NT2/D1 (cell line): ENCODE measurements around the gene ELMO3.

Source experiments
- SUZ12 ChIP-seq: IDR thresholded peaks from 2 replicates; pipeline ENCODE4 v1.6.1; 2011; ENCODE audit not compliant: insufficient read length, insufficient read depth; ENCODE audit errors: extremely low read depth
- YY1 ChIP-seq: IDR thresholded peaks from 2 replicates; pipeline ENCODE4 v1.6.1; 2011; ENCODE audit not compliant: insufficient read length, insufficient read depth

- TF ChIP-seq YY1 = no peak
- TF ChIP-seq SUZ12 = no peak
Measured at GRCh38 chr16:67169011-67169451, 29.9 kb upstream of the ELMO3 start.
